KOPT-K1 (cell line): ENCODE measurements around the gene STMN3.
"Not testable (repeated sequence)": the region's sequence is repeated elsewhere in the genome, so short reads cannot be mapped to it uniquely, and the experiment has no call there.

Experiments
- H3K27ac ChIP-seq: fragments of 200-600 bp; sonication (generic); 2 replicates; pipeline ENCODE4 v1.5.1; 2016; ENCODE audit warnings: antibody characterized with exemption, mild to moderate bottlenecking, low read depth, low read length; ENCODE audit not compliant: poor library complexity, severe bottlenecking
- H3K36me3 ChIP-seq: fragments of 200-600 bp; sonication (generic); 2 replicates; pipeline ENCODE4 v1.5.1; 2017; ENCODE audit warnings: antibody characterized with exemption, mild to moderate bottlenecking, low read length, moderate library complexity; ENCODE audit not compliant: insufficient read depth
- H3K9me3 ChIP-seq: fragments of 200-600 bp; sonication (generic); 2 replicates; pipeline ENCODE4 v1.5.1; 2017; ENCODE audit warnings: antibody characterized with exemption, low read length, mild to moderate bottlenecking; ENCODE audit not compliant: insufficient read depth, poor library complexity, severe bottlenecking

The STMN3 gene

GRCh38 chr20:63610581-63611435 is 42.4 kb downstream of the STMN3 start:
- Histone ChIP-seq H3K27ac (no peak overlapping the region), H3K9me3 (no peaks in the 10 kb centered on the region), H3K36me3 (peaks cover 13% of the 10 kb centered on the region)

GRCh38 chr20:63606686-63607085 is 46.5 kb downstream of the STMN3 start:
- no peak overlapping the region for H3K27ac ChIP-seq
- H3K9me3 ChIP-seq, result peaks cover 10% of the 10 kb centered on the region
- H3K36me3 ChIP-seq, result peaks cover 25% of the 10 kb centered on the region

DNA sequence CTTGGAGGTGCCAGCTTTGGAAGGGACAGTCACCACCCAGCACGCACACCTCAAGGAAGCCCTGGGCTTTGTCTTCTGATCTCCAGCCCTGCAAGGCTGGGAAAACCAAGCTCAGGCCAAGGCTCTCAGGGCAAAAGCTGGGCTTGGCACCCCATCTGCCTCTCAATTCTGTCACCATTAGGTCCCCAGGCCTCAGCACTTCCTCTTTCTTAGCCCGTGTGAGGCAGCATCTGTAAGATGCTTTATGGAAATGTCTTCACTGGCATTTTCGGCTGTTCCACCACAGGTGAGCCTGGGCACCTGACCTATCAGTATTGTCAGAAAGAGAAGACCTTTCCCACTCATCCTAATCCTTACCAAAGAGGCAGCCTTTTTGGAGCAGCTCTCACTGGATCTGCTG is 50.9 kb downstream of the STMN3 start:
- Histone ChIP-seq H3K36me3 (peaks cover 63% of the 10 kb centered on the region), H3K27ac (no peak overlapping the region)

GRCh38 chr20:63601679-63602078 is 51.5 kb downstream of the STMN3 start:
- not testable (repeated sequence) for H3K27ac ChIP-seq
- H3K9me3 ChIP-seq, result peaks cover 12% of the 10 kb centered on the region
- peaks cover 70% of the 10 kb centered on the region for H3K36me3 ChIP-seq

More for the DNA sequence above, 50.9 kb downstream of the STMN3 start:
- peaks cover 12% of the 10 kb centered on the region for H3K9me3 ChIP-seq

DNA sequence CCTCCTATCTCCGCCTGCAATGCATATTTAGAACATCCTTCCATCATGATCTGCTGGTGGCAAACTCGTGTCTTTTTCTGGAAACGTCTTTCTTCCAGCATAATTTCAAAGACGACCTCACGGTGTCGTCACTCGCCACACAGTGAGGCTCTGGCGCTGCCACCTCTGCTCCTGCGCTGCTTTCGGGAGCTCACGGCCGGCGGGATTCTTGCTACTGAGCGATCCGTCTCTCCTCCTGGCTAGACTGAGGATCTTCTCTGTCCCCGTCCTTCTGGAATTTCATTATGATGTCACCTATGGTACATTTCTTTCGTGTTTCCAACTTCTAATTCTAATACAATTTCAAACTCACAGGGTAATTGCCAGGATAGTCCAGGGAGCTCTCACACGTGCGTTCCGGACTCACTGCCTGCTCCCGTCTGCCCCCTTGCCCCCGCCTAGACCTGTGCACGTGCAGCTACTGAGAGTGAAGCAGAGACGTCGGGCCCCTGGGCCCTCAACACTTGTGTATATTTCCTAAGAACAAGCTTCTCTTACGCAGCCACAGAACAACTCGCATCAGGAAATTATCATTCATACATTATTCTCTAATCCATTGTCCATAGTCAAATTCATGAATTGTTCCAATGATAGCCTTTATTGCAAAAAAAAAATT is 53.7 kb downstream of the STMN3 start:
- peaks cover 12% of the 10 kb centered on the region for H3K9me3 ChIP-seq
- H3K36me3 ChIP-seq, result peaks cover 90% of the 10 kb centered on the region
- H3K27ac ChIP-seq, result no peak overlapping the region

DNA sequence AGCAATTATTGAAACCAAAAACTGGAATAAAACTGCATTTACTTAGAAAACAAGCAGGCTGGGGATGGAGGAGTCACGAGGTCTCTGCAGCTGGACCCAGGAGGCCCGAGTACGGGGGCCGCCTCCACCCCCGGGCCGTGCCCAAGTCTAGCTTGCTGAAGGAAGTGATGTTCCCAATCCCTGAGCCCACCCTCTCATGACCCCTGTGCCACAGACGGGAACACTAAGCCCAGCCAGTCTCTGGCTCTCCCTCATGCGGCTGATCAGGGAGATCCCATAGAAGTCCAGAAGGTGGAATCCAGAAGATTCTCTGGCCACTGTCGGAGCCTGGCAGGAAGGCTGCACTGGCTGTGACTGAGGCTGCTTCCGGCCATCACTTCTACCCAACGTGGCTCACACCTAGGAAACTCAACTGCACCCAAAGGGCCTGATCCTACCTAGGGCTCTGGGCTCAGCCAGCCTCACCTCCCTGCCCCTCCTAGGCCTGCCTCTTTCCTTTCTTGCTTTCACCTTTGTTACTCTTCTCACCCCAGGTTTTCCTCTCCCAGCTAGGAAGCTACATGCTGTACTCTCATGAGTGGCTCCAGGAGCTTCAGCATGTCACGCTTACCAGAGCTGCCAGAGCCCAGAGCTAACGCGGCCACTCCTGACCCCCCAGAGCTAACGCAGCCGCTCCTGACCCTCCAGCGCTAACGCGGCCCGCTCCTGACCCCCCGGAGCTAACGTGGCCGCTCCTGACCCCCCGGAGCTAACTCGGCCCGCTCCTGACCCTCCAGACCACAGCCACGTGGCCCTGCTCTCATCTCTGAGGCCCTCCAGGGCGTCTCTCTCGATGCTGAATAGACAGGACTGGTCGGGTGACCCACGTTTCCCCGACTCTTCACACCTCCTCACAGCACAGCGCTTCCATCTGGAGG is 54.5 kb downstream of the STMN3 start:
- Histone ChIP-seq H3K9me3 (peaks cover 12% of the 10 kb centered on the region), H3K27ac (no peak overlapping the region), H3K36me3 (peaks cover 91% of the 10 kb centered on the region)

DNA sequence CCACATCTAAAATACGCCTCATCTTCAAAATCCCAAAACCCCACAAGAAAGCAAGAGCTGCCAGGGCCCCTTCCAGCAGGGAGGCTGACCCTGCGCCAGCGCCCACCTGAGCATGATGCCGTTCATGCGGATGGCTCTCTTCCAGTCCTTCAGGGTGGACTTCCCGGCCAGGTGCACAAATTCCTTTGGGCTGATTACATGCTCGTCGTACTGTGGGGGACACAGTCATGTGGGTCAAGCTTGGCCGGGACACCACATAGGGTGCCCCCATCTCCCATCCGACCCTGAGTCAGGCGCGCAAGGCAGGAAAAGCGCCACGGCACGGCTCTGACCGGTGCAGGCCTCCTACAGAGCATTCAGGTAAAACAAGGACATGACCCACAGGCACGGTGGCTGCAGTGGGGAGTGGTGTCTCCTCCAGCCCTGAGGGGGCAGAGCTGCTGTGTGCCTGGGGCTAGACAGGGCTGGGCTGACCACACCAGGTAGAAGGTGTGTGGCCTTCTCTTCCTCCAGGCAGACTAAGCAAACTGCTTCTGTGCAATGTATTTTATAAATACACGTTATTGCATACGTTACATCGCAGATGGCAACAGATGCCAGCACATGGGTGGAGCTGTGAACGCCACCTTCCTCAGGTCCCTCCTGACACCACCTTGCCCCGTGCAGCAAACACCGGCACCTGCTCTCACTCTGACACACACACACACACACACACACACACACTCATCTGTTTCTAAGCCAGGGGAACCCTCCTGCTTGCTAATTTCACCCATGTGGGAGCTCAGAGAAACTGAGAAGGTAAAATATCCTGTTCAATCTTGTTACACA is 55.4 kb downstream of the STMN3 start:
- Histone ChIP-seq H3K27ac (no peak overlapping the region), H3K9me3 (peaks cover 12% of the 10 kb centered on the region), H3K36me3 (peaks cover 96% of the 10 kb centered on the region)

- Histone ChIP-seq H3K36me3 (peaks cover 97% of the 10 kb centered on the region), H3K27ac (no peak overlapping the region), H3K9me3 (no peaks in the 10 kb centered on the region)
Observed at GRCh38 chr20:63596423-63596822, 56.8 kb downstream of the STMN3 start.

- Histone ChIP-seq H3K9me3 (no peaks in the 10 kb centered on the region), H3K36me3 (peaks cover 97% of the 10 kb centered on the region), H3K27ac (no peak overlapping the region)
Observed at GRCh38 chr20:63595416-63596127, 57.7 kb downstream of the STMN3 start.

DNA sequence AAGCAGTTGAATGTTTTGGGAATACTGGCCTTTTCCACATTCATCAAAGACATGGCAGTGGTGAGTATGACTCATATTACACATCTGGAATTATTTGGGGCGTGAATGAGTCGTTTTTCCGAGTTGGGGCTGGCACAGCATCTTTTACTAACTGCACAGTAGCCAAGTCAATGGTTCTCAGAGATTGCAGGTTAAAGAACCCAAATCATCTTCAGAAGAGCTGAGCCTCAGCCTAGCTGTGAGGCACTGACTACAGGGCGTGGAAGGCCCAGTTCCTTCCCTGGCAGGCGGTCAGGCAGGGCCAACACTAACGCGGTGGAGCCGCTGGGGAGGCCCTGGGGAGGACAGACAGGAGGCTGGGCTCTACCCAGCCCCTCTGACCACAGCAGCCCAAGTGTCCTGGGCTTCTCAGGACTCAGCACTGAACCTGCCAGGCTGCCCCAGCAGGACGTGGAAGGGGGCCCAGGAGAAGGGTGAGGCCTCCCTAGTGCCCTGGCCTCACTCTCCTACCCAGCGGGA is 59.1 kb downstream of the STMN3 start:
- Histone ChIP-seq H3K27ac (no peak overlapping the region), H3K9me3 (no peaks in the 10 kb centered on the region), H3K36me3 (peaks cover 99% of the 10 kb centered on the region)

DNA sequence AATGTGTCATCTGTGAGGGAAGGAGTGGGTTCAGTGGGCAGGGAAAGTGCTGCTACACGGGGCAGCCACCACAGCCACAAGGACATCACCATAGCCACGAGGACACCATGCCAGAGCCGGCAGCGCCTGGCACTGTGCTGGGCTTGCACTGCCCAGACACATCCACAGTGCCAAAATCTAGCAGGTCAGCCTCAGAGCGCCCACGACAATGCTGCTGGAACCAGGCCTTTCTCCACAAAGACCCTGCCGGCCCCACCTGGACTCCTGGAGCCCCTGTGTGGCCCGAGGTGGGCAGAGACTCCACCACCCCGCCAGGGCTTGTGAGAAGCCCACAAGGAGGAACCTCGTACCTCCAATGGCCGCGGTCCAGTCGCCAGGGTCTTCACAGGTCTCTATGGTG is 60.6 kb downstream of the STMN3 start:
- peaks cover 87% of the 10 kb centered on the region for H3K36me3 ChIP-seq
- no peak overlapping the region for H3K27ac ChIP-seq
- H3K9me3 ChIP-seq, result no peaks in the 10 kb centered on the region

DNA sequence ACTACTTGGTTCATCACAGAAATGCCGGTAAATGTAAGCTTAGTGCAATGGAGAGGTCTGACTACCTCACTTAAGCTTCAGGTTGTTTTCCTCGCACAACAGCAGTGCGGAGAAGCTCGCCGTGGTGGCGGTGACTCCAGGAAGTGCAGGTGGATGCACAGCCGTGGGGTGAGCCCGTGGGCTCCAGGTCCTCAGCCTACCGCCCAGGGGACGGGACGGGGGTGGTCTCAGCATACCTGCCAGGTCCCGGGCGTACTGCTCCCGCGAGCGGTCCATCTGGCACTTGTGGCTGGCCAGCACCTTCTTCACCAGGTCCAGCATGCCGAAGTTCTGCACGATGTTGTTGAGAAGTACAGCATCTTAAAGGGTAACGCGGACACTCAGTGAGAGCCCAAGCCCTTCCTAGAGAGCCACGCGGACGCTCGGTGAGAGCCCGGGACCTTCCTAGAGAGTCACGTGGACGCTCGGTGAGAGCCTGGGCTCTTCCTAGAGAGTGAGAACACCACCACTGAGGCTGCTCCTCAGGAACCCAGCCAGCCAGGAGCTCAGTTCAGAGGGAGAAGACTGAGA is 61.4 kb downstream of the STMN3 start:
- peaks cover 79% of the 10 kb centered on the region for H3K36me3 ChIP-seq
- H3K27ac ChIP-seq, result no peak overlapping the region
- no peaks in the 10 kb centered on the region for H3K9me3 ChIP-seq

- Histone ChIP-seq H3K36me3 (peaks cover 72% of the 10 kb centered on the region), H3K9me3 (no peaks in the 10 kb centered on the region), H3K27ac (no peak overlapping the region)
Observed at GRCh38 chr20:63591147-63591533, 62.1 kb downstream of the STMN3 start.
